ENCODE data around the gene EREG.
"Not testable (repeated sequence)": the region's sequence is repeated elsewhere in the genome, so short reads cannot be mapped to it uniquely, and the experiment has no call there.

EREG gene

DNA sequence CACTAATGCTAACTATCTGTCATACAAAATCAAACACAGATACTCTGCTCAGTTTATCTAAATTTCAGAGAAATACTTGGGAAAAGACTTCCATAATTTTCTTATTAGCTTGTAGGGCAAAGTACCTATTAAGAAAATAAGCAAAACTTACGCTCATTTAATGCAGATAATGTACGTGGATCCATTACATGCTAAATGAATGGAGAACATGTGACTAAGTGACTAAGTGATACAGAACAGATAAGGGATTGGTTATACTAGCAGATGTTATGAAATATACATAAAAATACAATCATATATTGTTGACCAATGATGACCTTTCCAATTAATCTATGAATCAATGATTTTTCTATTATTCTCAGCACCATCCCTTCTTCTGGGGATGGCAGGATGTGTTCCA is 25.7 kb downstream of the EREG start:
- no peak for DNase-seq (ENCODE audit: low read depth in 2 of 2)

DNA sequence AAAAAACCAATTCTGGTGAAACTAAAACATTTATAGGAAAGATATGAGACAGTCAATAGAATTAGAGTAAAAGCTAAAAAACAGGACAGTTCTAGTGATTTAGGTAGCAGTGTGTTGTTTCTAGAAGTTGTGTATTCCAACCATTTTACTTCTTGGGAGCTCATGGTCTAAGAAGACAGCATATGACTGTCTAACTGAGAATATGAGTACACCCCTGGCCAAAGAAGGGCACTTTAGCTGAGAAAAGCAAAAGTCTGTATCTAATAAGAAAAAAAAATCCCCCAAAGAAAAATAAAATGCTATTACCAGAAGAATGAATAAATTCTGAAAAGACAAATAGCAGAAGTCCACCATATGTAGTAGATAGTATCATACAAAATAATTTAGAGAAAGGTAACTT is 26.4 kb downstream of the EREG start:
- no peak for DNase-seq (ENCODE audit: low read depth in 2 of 2)

DNA sequence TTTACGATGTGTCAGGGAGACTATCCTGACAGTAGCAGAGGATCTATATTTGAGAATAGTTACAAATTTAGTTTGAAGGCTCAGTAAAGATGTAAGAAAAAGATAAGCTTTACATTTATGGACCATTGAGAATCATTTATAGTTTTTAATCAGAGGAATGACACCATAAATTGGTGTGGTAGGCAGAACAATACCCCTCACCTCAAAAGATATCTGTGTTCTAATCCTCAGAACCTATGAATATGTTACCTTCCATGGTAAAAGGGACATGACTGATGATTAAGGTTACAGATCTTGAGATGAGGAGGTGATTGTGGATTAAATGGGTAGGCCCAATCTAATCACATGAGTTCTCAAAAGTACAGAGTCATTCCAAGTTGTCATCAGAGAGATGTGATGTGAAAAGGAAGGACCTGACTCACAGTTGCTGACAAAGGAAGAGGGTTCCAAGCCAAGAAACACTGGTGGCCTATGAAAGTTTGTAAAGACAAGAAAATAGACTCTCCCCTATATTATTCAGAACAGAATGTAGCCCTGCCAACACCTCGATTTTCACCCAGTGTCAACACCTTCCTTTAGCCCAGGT is 27.0 kb downstream of the EREG start:
- no peak for DNase-seq (ENCODE audit: low read depth in 2 of 2)

DNA sequence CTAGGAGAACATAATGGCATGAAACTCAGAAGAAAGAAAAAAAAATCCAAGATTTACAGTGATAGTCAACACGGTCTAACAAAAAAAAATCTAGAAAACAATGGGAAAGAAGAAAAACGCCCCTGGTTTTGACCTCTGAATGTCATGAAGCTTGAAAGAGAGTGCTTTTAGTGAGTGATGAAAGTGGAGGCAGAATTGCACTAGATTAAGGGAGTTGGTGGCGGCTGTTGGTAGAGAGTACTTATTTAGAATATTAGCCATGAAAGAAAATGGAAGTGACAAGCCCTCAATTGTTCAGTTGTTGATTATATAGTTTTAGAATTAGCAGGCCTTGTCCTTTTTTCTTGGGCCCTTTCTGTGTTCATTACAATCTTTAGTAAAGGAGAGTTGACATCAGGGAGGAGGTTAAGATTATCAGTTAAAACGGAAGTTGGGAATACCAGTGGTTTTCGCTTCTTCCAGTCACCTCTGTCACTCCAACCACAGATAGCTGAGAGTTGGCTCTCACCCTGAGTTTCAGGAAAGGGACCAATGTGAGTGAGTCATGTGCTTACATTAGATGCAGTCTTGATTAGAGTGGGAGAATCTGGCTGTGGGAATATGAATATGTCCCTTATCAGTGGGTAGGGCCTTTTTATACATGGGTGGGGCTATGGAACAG is 29.7 kb downstream of the EREG start:
- no peak for DNase-seq (ENCODE audit: low read depth in 2 of 2)

DNA sequence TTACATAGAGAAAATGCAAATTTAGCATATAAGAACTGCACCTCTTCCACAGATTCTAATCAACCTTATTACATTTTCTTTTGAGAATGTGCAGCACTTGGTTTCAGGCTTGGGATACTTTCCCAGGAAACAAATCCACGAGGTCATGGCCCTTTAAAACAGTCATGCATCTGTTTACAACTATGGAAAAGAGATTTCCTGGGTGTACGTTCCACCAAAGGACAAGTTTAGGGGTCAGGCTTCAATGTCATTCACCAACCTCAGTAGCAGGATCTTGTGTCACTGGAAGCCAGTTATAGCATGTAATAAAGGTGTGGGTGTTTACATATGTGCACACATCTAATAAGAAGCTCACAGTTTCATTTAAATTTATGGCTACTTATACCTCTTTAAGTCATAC is 30.7 kb downstream of the EREG start:
- DNase-seq (ENCODE audit: low read depth in 2 of 2): no peak

DNA sequence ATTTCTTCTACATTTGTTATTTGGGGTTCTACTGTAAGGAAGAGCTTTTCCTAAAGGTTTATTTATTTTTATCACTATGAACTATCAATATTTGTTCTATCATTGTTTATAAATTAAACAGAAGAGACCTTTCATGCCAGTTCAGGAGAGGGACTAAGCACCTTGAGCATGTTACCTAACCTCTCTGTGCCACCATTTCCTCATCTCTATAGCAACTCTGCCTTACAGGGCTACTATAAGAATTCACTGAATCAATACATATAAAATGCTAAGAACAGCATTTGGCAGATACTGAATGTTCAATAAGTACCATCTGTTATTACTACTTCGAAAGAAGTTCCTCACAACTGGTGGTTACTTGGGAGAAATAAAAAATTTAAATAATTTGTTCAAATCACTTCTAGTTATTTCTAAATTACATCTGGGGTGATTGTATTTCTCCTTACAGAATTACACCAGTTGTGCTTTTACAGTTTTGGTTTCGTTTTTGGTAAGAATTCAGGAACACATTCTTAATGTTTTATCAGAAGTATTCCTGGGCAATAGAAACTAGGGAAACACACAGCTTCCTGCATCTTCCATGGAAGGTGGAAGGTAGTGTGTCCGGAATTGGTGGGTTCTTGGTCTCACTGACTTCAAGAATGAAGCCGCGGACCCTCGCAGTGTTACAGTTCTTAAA is 32.9 kb downstream of the EREG start:
- DNase-seq (ENCODE audit: low read depth in 2 of 2): no peak

DNA sequence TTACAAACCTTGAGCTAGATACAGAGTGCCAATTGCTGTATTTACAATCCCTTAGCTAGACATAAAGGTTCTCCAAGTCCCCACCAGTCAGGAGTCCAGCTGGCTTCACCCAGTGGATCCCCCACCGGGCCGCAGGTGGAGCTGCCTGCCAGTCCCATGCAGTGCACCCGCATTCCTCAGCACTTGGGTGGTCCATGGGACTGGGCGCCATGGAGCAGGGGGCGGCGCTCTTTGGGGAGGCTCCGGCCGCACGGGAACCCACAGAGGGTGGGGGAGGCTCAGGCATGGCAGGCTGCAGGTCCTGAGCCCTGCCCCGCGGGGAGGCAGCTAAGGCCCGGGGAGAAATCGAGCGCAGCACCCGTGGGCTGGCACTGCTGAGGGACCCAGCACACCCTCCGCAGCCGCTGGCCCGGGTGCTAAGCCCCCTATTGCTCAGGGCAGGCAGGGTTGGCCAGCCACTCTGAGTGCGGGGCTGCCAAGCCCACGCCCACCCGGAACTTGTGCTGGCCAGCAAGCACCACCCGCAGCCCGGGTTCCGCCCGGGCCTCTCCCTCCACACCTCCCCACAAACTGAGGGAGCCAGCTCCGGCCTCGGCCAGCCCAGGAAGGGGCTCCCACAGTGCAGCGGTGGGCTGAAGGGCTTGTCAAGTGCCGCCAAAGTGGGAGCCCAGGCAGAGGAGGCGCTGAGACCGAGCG is 34.1 kb downstream of the EREG start:
- not testable (repeated sequence) for DNase-seq (ENCODE audit: low read depth in 2 of 2)

DNA sequence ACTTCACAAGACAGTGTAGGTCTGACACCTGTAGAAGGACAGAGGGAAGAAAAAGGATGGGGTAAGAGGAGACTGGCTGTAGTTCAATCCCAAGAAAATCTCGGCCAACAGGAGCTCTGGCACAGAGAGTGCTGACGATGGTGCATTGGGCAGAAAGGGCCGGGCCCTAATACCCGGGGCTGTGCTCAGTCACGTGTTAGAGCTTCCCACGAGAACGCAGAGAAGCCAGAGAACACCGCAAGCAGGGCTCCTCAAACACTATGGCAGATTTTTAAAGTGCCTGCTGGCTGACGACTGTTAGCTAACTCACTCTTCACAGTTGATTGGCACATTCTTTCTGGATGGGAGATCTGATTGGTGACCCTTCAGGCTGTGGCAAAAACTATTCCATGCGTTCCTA is 35.5 kb downstream of the EREG start:
- DNase-seq (ENCODE audit: low read depth in 2 of 2): no peak

DNA sequence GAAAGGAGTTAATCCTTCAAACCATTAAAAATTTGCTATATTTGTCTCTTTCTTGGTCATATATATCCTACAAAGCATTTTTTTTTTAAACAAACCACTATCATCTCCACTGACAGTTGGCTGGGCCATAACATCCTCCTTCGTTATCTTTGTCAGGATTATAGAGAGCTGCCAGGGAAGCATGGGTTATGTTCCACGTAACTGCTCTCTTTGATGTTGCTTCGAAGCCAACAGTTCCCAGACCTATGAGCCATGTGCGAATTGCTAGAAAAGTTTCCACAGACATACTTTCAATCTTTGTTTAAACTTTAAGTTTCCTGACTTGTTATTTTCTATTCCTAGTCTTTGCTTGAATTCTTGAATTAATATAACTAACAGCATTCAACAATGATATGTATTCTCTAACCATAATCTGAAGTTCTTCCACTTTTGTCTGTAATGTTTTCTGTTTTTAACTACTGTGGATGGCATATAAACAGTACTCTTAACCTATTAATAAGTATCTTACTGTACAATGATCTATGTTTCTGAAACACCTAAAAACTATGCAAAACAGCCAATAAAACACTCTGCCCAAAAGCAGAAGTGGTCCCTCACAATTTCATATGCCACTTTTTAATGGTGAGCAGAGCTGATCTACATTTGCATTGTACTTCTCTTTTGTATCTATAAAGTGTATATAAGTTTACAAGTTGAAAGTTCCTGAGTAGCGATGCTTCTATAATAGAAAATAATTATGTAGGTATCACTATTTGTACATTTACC is 37.9 kb downstream of the EREG start:
- DNase-seq (ENCODE audit: low read depth in 2 of 2): no peak

DNA sequence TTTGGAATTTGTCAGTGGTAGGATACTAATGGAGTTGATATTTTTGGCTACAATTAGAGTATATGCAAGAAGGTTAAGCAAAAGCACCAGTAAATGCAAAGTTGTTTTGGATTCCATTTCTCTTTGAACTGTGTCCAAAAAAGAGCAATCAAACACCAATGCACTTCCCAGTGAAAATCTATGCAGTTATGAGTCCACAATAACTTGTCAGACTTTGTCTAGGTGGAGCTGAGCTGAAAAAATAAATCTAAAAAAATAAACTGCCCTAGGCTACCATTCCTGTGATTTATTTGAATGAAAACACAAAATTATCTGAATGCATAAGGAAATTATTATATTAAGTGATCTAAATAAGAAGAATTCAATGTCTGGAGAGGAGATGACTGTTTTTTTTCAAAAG is 42.9 kb downstream of the EREG start:
- no peak for DNase-seq (ENCODE audit: low read depth in 2 of 2)

DNA sequence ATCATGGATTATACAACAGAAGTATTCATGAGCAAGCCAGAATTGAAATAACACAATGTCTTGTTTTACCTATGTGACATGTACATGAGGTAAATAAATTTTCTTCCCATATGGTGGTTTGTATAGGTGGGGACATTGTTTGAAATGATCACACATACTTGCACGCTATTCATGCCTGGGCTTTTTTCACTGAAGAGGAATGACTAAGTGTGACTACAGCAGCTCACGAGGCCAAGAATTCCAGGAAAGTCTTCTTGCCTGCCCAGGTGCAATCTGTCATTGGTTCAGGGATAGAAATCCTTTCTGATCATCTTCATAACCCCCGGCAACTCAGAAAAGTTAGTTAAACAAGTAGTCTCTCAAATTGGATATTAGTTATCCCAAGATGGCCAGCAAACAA is 43.7 kb downstream of the EREG start:
- no peak for DNase-seq (ENCODE audit: low read depth in 2 of 2)

DNA sequence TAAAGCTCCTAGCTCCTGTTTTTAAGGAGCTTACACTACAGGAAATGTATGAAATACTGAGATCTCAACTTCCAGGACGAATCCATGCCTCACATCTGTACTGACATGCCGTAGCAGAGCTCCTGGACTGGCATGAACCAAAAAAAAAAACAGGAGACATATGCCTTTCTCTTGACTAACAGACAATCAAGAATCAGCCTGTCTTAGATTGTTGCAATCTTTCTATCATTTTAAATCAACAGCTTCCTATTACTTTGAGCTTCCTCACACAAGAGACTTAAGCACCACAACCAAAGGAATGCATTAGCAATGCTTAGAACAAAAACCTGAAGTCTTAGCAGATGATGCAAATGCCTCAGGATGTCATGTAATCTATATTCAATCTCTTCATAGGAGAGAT is 45.3 kb downstream of the EREG start:
- DNase-seq (ENCODE audit: low read depth in 2 of 2): no peak

DNA sequence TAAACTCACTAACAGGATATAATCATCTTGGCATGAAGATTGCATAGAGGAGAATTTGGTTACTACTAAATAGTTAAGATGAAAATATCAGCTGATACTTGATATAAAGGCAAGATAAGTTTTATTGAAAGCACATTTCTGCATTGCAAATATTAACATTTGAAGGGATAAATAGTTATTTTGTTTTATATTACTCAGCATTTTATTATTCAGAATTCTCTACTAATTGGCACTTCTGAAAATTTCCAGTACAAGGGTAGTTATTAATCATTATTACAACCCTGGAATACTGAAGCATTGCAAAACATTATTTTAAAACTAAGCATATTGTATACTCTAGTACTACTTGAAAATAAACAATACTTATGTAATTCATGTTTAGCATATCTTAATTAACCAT is 47.3 kb downstream of the EREG start:
- no peak for DNase-seq (ENCODE audit: low read depth in 2 of 2)

DNA sequence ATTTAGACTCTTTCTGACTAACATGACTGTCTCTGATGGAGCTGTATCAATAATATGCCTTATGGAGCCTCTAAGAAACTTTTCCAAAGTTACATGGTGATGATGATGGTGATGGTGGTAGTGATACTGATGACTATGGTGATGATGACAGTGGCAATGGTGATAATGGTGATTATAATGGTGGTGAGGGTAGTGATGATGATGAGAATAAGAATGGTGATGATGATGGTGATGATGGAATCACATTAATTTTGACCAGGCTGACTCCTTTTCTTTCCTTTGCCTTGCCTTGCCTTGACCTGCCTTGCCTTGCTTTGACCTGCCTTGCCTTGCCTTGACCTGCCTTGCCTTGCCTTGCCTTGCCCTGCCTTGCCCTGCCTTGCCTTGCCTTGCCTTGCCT is 48.3 kb downstream of the EREG start:
- no peak for DNase-seq (ENCODE audit: low read depth in 2 of 2)

DNA sequence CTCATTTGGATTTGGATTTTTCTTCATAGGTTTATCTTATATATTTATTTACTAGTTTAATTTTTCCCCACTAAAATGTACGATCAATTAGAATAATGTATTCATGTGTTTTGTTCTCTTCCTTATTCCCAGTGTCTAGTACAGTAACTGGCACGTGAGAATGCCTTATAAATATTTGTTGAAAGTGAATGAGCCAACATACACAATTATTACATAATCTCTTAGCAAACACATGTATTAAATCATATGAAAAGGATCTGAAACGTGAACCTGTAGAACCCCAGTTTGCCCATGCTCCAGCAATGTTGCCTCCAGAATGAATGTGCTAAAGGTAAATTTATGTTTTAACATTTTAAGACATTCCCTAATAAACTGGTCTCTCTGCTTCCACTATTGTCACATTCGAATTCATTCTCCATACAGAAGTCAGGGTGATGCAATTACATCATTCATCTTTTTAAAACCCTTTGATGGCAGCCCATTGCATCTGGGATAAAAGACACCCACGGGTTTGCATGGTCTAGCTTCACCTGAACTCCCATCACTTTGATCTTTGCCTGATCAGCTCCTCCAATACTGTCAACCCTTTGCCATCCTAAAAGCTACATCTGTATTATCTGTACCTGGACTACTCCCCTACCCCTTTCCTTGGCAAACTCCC is 49.3 kb downstream of the EREG start:
- no peak for DNase-seq (ENCODE audit: low read depth in 2 of 2)

DNA sequence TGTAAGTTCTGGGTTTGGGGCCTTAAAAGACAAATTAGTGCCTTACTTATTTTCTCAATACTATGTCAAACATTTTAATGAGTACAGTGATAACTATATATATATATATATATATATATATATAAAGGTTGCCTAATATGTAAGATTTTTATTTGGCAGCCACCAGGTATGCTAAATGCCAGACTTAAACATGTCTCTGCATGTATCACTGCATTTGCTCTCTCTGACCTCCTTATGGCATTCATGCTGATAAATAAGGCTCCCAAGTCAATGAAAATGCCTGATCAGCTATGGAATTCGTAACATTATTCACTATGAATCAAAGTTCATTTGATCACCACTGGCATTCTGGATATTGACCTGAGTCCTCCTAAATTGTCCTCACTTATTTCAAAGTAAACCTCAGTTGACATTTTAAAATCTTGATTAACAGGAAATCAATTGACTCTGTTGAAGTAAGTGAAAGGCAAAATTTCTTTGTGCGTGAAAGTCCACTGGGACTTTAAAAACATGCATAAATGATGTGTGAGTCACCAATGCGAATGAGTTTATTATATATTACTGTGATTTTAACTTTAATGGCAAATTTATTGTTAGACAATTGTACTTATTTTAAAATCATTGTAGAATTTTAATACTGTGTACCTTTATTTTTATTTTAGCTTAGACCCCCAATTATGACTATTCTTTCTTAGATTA is 50.8 kb downstream of the EREG start:
- DNase-seq (ENCODE audit: low read depth in 2 of 2): no peak

DNA sequence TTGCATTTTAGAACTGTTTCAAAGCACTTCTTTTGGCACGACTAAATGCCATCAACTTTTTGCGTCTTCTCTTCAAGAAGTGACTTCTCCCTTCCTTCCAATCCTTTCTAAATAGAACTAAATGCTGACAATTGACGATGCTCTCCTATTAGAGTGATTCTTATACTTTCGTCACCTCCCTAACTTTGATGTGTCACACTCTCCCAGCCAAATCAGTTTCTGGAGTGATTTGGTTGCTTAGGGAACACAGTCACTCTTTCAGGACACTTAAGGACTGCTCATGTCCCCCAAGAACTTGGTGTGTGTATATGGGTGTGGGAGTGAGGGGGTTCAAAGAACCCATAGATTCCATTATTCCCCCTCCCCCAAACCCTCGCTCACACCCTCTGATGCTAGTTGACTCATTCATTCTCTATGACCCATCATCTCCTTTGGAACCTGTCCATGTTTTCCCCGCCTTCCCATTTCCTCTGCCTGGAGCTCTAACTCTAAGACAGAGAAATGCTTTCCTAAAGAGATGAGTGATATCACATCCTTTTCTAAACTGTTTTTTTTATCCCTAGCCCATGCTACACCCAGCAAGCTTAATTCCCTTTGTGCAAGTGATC is 53.2 kb downstream of the EREG start:
- DNase-seq (ENCODE audit: low read depth in 2 of 2): peak; percentile 55 to 58

DNA sequence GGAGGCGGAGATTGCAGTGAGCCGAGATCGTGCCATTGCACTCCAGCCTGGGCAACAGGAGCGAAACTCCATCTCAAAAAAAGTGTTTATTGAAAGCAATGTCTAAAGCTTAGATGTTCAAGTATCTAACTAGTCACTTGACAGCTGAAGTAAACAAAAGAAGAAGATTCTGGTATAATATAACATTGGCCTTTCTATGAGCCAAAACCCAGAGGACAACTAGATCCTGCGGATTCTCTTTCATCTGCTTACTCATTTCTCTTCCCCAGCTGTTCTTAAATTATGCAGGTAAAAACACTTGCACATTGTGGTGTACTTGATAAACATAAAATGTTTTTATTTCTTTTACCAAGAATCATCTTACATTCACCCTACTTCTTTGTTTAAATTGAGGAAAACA is 55.9 kb downstream of the EREG start:
- no peak for DNase-seq (ENCODE audit: low read depth in 2 of 2)

DNA sequence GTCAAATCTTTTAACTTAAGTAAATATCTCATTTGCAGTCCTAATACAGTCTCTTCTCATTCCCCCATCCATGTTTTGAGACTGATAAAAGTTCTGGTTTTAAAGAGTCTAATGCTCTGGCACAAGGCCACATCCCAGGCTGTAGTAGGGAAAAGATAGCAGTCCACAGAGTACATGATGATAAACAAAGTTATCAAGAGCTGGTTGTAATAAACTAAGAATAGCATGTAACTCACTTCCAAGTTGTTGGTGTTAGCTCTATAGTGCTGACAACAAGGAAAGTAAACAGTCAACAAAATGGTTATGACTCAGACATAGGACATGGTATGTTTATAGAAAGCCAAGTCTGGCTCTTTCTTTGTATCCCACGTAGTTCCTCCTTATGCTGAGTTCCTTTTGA is 58.2 kb downstream of the EREG start:
- no peak for DNase-seq (ENCODE audit: low read depth in 2 of 2)

DNA sequence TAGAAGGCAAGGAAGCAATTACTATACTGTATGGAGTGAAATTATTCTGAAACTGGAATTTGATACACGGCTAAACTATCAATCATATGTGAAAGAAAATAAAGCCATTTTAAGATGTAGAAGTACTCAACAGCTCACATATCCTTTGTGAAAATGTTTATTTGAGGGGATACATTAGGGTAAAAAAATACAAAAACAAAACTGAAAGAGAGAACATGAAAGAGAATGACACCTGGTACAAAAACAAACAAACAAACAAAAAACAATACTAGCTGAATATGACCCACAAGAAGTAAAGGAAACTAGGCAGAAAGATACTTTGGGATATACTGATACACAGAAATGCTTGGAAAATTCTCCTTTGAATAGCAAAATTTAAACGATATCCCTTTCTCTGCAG is 59.2 kb downstream of the EREG start:
- no peak for DNase-seq (ENCODE audit: low read depth in 2 of 2)

DNA sequence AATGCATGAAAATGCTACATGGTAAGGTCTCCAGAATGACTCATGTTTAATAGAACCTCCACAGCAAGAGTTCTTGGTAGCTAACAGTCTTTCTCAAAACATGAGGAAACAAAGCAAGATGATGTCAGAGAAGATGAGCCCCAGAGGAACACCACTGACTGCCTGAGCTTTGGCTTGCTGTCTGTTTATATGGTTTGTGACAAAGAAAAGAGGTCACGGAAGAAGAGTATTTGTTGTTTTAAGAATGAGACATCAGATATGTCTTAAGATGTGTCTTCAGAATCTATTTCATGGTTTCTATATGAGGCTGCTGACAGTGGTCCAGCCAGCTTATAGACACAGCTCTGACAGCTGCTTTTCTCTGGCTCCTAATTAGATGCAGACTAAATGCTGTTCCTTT is 61.2 kb downstream of the EREG start:
- peak in 1 of 2 experiments; percentile 15 for DNase-seq (ENCODE audit: low read depth in 2 of 2)
